H1 (cell line): Measurements from ENCODE around the gene OTOP3. TPM values are rescaled to one million over a fixed set of nuclear protein-coding genes. Genes with fewer than 3 reads are reported as not detected.

Experiments used
- CTCF ChIA-PET: fragments of 300-600 bp; sonication (Branson Sonifier 250); formaldehyde crosslinking; loops from one replicate; lab custom pipeline; 2021; ENCODE audit not compliant: partially characterized antibody; lab: Charles Lee
- POLR2A ChIA-PET: fragments of 300-600 bp; sonication (Branson Sonifier 250); formaldehyde crosslinking; loops from one replicate; lab custom pipeline; 2021; ENCODE audit warnings: inconsistent platforms; ENCODE audit not compliant: partially characterized antibody; lab: Charles Lee
- DNase-seq, 2 experiments: peaks; one replicate each; pipeline versions ENCODE4 v3.0.0 to v3.0.0-alpha.2; 2010 to 2022; ENCODE audit warnings: low spot score in 2 of 2, low read depth in 1 of 2, mixed read lengths in 1 of 2
- FAIRE-seq: peaks from 2 replicates; lab custom pipeline; 2011; peaks lifted over from hg19 to GRCh38; lab: Jason Lieb, UNC
- H2AFZ ChIP-seq: 2 replicates; pipeline ENCODE4 v1.8.1; 2012; ENCODE audit warnings: low read length, inconsistent platforms
- H2AK5ac ChIP-seq: 2 replicates; pipeline ENCODE4 v1.6.1; 2013; ENCODE audit warnings: low read depth, low read length
- H2BK120ac ChIP-seq: replicated peaks from 2 replicates; pipeline ENCODE3; 2013; ENCODE audit warnings: low read depth, low read length, inconsistent platforms
- H2BK12ac ChIP-seq: 2 replicates; pipeline ENCODE4 v1.6.1; 2013; ENCODE audit warnings: low read depth, low read length
- H2BK15ac ChIP-seq: 2 replicates; pipeline ENCODE4 v1.6.1; 2013; ENCODE audit warnings: low read length
- H2BK20ac ChIP-seq: 2 replicates; pipeline ENCODE4 v1.6.1; 2013; ENCODE audit warnings: low read length
- H2BK5ac ChIP-seq: 2 replicates; pipeline ENCODE4 v1.6.1; 2013; ENCODE audit warnings: low read depth, low read length
- H3K14ac ChIP-seq: 2 replicates; pipeline ENCODE4 v1.6.1; 2013; ENCODE audit warnings: inconsistent platforms; ENCODE audit not compliant: insufficient read length
- H3K18ac ChIP-seq: 2 replicates; pipeline ENCODE4 v1.6.1; 2013; ENCODE audit warnings: low read length; ENCODE audit errors: extremely low read depth
- H3K23ac ChIP-seq: 2 replicates; pipeline ENCODE4 v1.6.1; 2013; ENCODE audit warnings: inconsistent platforms; ENCODE audit not compliant: insufficient read length
- H3K23me2 ChIP-seq: 2 replicates; pipeline ENCODE4 v1.6.1; 2013; ENCODE audit warnings: low read depth, low read length
- H3K27ac ChIP-seq: 2 replicates; pipeline ENCODE4 v1.6.1; 2011; ENCODE audit warnings: low read depth, low read length, inconsistent platforms
- H3K27me3 ChIP-seq, 4 experiments: replicated peaks in 1 of 4; 1 replicate in 1 of 4; 2 replicates in 3 of 4; pipeline versions ENCODE4 v1.6.1 to v1.8.1; 2011 to 2013; ENCODE audit warnings: low read length in 3 of 4, mild to moderate bottlenecking in 3 of 4, inconsistent platforms in 2 of 4, mixed read lengths in 2 of 4, moderate library complexity in 1 of 4; ENCODE audit not compliant: control insufficient read depth in 3 of 4, insufficient read depth in 3 of 4; ENCODE audit errors: extremely low read depth in 1 of 4
- H3K36me3 ChIP-seq, 4 experiments: 2 replicates each; pipeline versions ENCODE4 v1.6.1 to v1.8.1; 2011 to 2013; ENCODE audit warnings: mild to moderate bottlenecking in 4 of 4, low read length in 3 of 4, moderate library complexity in 2 of 4, control low read depth in 1 of 4, inconsistent platforms in 1 of 4; ENCODE audit not compliant: insufficient read depth in 4 of 4, control insufficient read depth in 2 of 4
- H3K4ac ChIP-seq: replicated peaks from 2 replicates; pipeline ENCODE3; 2013; ENCODE audit warnings: low read length, low read depth, mixed read lengths, inconsistent platforms; ENCODE audit not compliant: insufficient read length
- H3K4me1 ChIP-seq, 4 experiments: replicated peaks in 1 of 4; 1 replicate in 1 of 4; 2 replicates in 3 of 4; pipeline versions ENCODE4 v1.6.1 to v1.8.1; 2011 to 2013; ENCODE audit warnings: low read length in 3 of 4, inconsistent platforms in 2 of 4, mixed read lengths in 1 of 4; ENCODE audit not compliant: insufficient read depth in 4 of 4, control insufficient read depth in 3 of 4
- H3K4me2 ChIP-seq, 2 experiments: 2 replicates each; pipeline versions ENCODE4 v1.6.1 to v1.8.1; 2011 to 2013; ENCODE audit warnings: low read depth in 2 of 2, low read length in 2 of 2, control low read depth in 1 of 2, inconsistent platforms in 1 of 2, mild to moderate bottlenecking in 1 of 2; ENCODE audit not compliant: insufficient read depth in 1 of 2
- H3K4me3 ChIP-seq, 4 experiments: fragments of 200-600, 300-600 bp in 1 of 4; sonication (generic), shearing (Covaris generic), sonication (Bioruptor Twin) in 1 of 4; 2 replicates each; pipeline versions ENCODE4 v1.5.1 to v1.8.1; 2011 to 2016; ENCODE audit warnings: low read length in 4 of 4, low read depth in 3 of 4, control low read depth in 2 of 4, inconsistent platforms in 2 of 4, mild to moderate bottlenecking in 2 of 4, mixed read lengths in 1 of 4, moderate library complexity in 1 of 4; ENCODE audit not compliant: insufficient read depth in 2 of 4; ENCODE audit errors: extremely low read depth in 1 of 4
- H3K56ac ChIP-seq: replicated peaks from 2 replicates; pipeline ENCODE3; 2013; ENCODE audit warnings: low read depth, mild to moderate bottlenecking, mixed read lengths, low read length, inconsistent platforms; ENCODE audit not compliant: insufficient read length
- H3K79me1 ChIP-seq: 2 replicates; pipeline ENCODE4 v1.6.1; 2013; ENCODE audit warnings: low read depth, low read length, control low read depth
- H3K79me2 ChIP-seq, 2 experiments: 2 replicates each; pipeline versions ENCODE4 v1.6.1 to v1.8.1; 2012 to 2013; ENCODE audit warnings: low read length in 2 of 2, mild to moderate bottlenecking in 2 of 2, inconsistent platforms in 1 of 2; ENCODE audit not compliant: insufficient read depth in 2 of 2, control insufficient read depth in 1 of 2
- H3K9ac ChIP-seq, 4 experiments: replicated peaks in 1 of 4; 1 replicate in 1 of 4; 2 replicates in 3 of 4; pipeline versions ENCODE4 v1.6.1 to v1.8.1; 2011 to 2013; ENCODE audit warnings: low read depth in 3 of 4, low read length in 3 of 4, control low read depth in 2 of 4, mild to moderate bottlenecking in 2 of 4, moderate library complexity in 2 of 4, inconsistent platforms in 1 of 4; ENCODE audit errors: extremely low read depth in 1 of 4
- H3K9me3 ChIP-seq, 2 experiments: 2 replicates each; pipeline versions ENCODE4 v1.6.1 to v1.8.1; 2012 to 2013; ENCODE audit warnings: mild to moderate bottlenecking in 2 of 2, moderate library complexity in 2 of 2, control low read depth in 1 of 2, inconsistent platforms in 1 of 2, low read depth in 1 of 2, low read length in 1 of 2, mixed read lengths in 1 of 2; ENCODE audit not compliant: insufficient read depth in 2 of 2
- H4K20me1 ChIP-seq, 2 experiments: replicated peaks in 1 of 2; 2 replicates each; pipeline versions ENCODE3 to v1.8.1; 2011 to 2013; ENCODE audit warnings: inconsistent platforms in 2 of 2, low read length in 2 of 2, mild to moderate bottlenecking in 1 of 2; ENCODE audit not compliant: insufficient read depth in 2 of 2, control insufficient read depth in 1 of 2
- H4K5ac ChIP-seq: 2 replicates; pipeline ENCODE4 v1.6.1; 2013; ENCODE audit warnings: low read length, low read depth, mixed read lengths, inconsistent platforms; ENCODE audit not compliant: insufficient read length
- H4K8ac ChIP-seq: 2 replicates; pipeline ENCODE4 v1.8.0; 2013; ENCODE audit warnings: mild to moderate bottlenecking, moderate library complexity, low read length, inconsistent platforms; ENCODE audit not compliant: insufficient read depth; ENCODE audit errors: extremely low read depth
- H4K91ac ChIP-seq: replicated peaks from 2 replicates; pipeline ENCODE3; 2013; ENCODE audit warnings: low read length, mixed read lengths, inconsistent platforms; ENCODE audit not compliant: insufficient read length
- BRCA1 ChIP-seq: IDR thresholded peaks from 2 replicates; pipeline ENCODE4 v1.6.1; 2012; ENCODE audit warnings: low read depth, low read length, improper control_type of control experiment
- CHD1 ChIP-seq: IDR thresholded peaks from 2 replicates; pipeline ENCODE4 v1.6.1; 2012; ENCODE audit warnings: low read depth, low read length, improper control_type of control experiment
- CTBP2 ChIP-seq: IDR thresholded peaks from 2 replicates; pipeline ENCODE4 v1.7.0; 2011; ENCODE audit warnings: borderline replicate concordance, mild to moderate bottlenecking, moderate library complexity, mixed read lengths, low read length; ENCODE audit not compliant: insufficient read depth, insufficient read length
- KDM5A ChIP-seq: fragments of 200-600 bp; IDR thresholded peaks from 2 replicates; pipeline ENCODE4 v1.7.1; 2012; ENCODE audit warnings: mild to moderate bottlenecking, low read length, inconsistent platforms, mixed read lengths
- PHF8 ChIP-seq: fragments of 200-600 bp; sonication (generic); conservative IDR thresholded peaks from 2 replicates; pipeline ENCODE4 v1.7.1; 2012; ENCODE audit warnings: low read depth, mild to moderate bottlenecking, inconsistent platforms, low read length, moderate library complexity
- RBBP5 ChIP-seq: IDR thresholded peaks from 2 replicates; pipeline ENCODE4 v1.7.1; 2012; ENCODE audit warnings: low read depth, mild to moderate bottlenecking, inconsistent platforms, low read length, moderate library complexity, borderline replicate concordance
- SAP30 ChIP-seq: fragments of 300-600 bp; sonication (generic); IDR thresholded peaks from 2 replicates; pipeline ENCODE4 v1.7.1; 2012; ENCODE audit warnings: low read length, moderate library complexity, mild to moderate bottlenecking, inconsistent platforms; ENCODE audit not compliant: insufficient read depth, insufficient replicate concordance
- SIRT6 ChIP-seq: IDR thresholded peaks from one replicate; pipeline ENCODE4 v1.7.1; 2012; ENCODE audit warnings: low read length, inconsistent platforms
- SP4 ChIP-seq: IDR thresholded peaks from 2 replicates; pipeline ENCODE4 v1.6.1; 2012; ENCODE audit warnings: low read length, inconsistent platforms
- SUZ12 ChIP-seq: fragments of 200-600 bp; sonication (generic); IDR thresholded peaks from 2 replicates; pipeline ENCODE4 v1.6.1; 2012; ENCODE audit warnings: mild to moderate bottlenecking, inconsistent platforms, low read length, moderate library complexity, mixed read lengths
- WGBS, 2 experiments: shearing (Covaris generic) in 1 of 2; methylation state at CpG; one replicate each; pipeline versions ENCODE4 v1.1.6 to v1.1.7; 2013 to 2015; ENCODE audit warnings: low lambda C conversion rate in 2 of 2, mixed read lengths in 2 of 2, inconsistent platforms in 1 of 2, low coverage in 1 of 2, missing lambda C conversion rate in 1 of 2; ENCODE audit not compliant: insufficient replicate concordance in 2 of 2, insufficient coverage in 1 of 2, insufficient read length in 1 of 2; ENCODE audit errors: extremely low coverage in 1 of 2, missing lambda C conversion rate in 1 of 2; 5-methylcytosine and 5-hydroxymethylcytosine counted together
- polyA plus RNA-seq, 7 experiments: library from polyadenylated mRNA; depleted of rRNA in 3 of 7; stranded (reverse) in 5 of 7; unstranded in 2 of 7; fragments of >200 nt in 5 of 7; fragments of 200-250 nt in 2 of 7; gene quantifications; 1 replicate in 5 of 7; 2 replicates in 1 of 7; 4 replicates in 1 of 7; pipeline versions ENCODE4 v1.2.1 to v1.2.3, GENCODE V29; 2011 to 2013; ENCODE audit warnings: missing spikeins in 2 of 7, mixed read lengths in 2 of 7
- total RNA-seq: library from RNA; stranded (reverse); fragmentation: NEBNext Ultra II Directional; extraction: Animal tissue kit (Norgen Biotek cat#: 25700); gene quantifications from 2 replicates; pipeline ENCODE4 v1.2.1, GENCODE V29; 2021

Gene OTOP3
- total and polyA plus RNA-seq, 2 of the 8 experiments (the other 6 are each of a cell fraction or from before 2014, with no cell fraction given), result 0.05 TPM; not detected in 1

DNA sequence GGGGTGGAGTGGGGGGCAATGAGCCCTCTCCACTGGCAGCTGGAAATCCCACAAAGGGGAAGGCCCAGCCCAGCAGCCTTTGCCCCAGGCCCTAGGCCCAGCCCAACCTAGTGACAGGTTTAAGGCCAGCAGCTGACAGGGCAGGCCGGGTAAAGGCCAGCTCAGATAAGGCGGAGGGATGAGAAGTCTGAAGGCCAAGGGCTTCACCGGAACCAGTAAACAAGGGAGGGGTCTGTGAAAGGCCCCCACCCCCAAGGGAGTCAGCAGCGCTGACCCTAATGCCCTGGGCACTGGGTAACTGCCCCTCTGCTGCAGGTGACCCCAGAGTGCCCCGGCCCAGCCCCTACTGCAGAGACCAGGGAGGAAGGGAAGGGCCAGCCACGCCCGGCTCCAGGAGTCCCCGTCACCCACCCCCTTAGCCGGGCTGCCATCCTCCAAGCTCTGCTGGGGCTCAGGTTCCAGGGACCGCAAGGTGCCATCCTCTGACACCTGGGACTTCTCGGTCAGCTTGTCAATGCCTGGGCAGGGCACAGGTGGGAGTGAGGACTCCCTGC lies 17.5 kb downstream of the OTOP3 start:
- H2BK15ac ChIP-seq, result no peak overlapping the region
- H2BK5ac ChIP-seq, result no peak overlapping the region
- no peaks in the 10 kb centered on the region for H3K36me3 ChIP-seq
- H3K4me3 ChIP-seq, result no peak overlapping the region
- no peak overlapping the region for H3K4ac ChIP-seq
- ChIA-PET CTCF (interaction anchor here (0.7 to 49.9 kb wide), 5 partner anchors 2 to 110 kb away, joined by 5 to 1072 read pairs (median 345); partner anchors contain the start of genes MRPL58, OTOP2, OTOP3 and USH1G), POLR2A (interaction anchor here (1.4 kb wide), 2 partner anchors 29 to 135 kb away, joined by 3 to 4 read pairs; partner anchors contain the start of gene SLC16A5)
- no peaks in the 10 kb centered on the region; the same call in 1 of the 2 replicates for H3K79me1 ChIP-seq
- no peak overlapping the region for H2AK5ac ChIP-seq
- WGBS, 2 experiments, result 92% methylated on average over 6 of the region's 11 CpGs; no CpG with 5 or more reads in 1 of the 2 experiments
- peaks cover 0 to 2% of the 10 kb centered on the region in 2 experiments for H4K20me1 ChIP-seq
- H3K14ac ChIP-seq, result no peak overlapping the region
- FAIRE-seq (no peak), DNase-seq (no peak)
- H3K4me2 ChIP-seq, result no peak overlapping the region
- no peak overlapping the region for H2BK12ac ChIP-seq
- no peak overlapping the region; the same call in 1 of the 2 replicates for H4K8ac ChIP-seq
- no peak overlapping the region for H3K23ac ChIP-seq
- H3K18ac ChIP-seq, result no peak overlapping the region
- H3K4me1 ChIP-seq, result peaks cover 0 to 7% (median 2%) of the 10 kb centered on the region in 4 experiments; a peak in 4 of 7 replicates
- H3K9ac ChIP-seq, result no peak overlapping the region
- no peaks in the 10 kb centered on the region for H3K79me2 ChIP-seq
- no peak overlapping the region for H2AFZ ChIP-seq
- no peak overlapping the region for H2BK120ac ChIP-seq
- no peaks in the 10 kb centered on the region for H3K23me2 ChIP-seq
- no peak overlapping the region for H3K27ac ChIP-seq
- H3K56ac ChIP-seq, result no peak overlapping the region
- H3K9me3 ChIP-seq, result no peaks in the 10 kb centered on the region
- TF ChIP-seq CTBP2 (no peak), BRCA1 (no peak), SUZ12 (no peak), PHF8 (no peak), SIRT6 (no peak), KDM5A (no peak), SAP30 (no peak), SP4 (no peak), RBBP5 (no peak), CHD1 (no peak)
- no peak overlapping the region for H4K5ac ChIP-seq
- peaks cover 0 to 3% (median 2%) of the 10 kb centered on the region in 4 experiments; a peak in 3 of 7 replicates for H3K27me3 ChIP-seq
- no peak overlapping the region for H2BK20ac ChIP-seq
- no peak overlapping the region for H4K91ac ChIP-seq
